SIG-M5 treated with dmso at 0.1 percent for 504 hours (cell line): ENCODE measurements around the gene HSPBP1.
"Not testable (repeated sequence)": the region's sequence is repeated elsewhere in the genome, so short reads cannot be mapped to it uniquely, and the experiment has no call there.

ENCODE experiments used
- DNase-seq: peaks from one replicate; lab custom pipeline; 2025; ENCODE audit not compliant: unreplicated experiment; lab: John Stamatoyannopoulos, UW

The HSPBP1 gene

DNA sequence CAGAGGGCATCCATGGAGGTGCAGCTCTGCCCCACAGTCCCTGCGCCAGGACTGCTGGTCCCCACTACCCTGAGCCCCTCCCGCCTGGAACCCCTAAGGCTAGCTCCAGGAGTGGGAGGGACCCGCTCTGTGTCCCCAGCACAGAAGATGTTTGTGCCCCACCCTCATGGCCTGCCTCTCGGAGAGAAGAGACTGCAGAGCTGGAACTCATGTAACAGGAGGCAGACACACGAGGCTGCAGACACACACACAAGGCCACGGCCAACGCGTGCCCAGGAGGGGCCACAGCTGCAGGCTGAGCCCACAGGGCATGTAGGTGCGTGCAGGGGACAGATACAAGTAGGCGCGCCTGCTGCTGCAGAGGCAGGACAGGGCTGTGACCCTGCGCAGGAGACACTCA lies 40.9 kb downstream of the HSPBP1 start:
- DNase-seq = no peak

DNA sequence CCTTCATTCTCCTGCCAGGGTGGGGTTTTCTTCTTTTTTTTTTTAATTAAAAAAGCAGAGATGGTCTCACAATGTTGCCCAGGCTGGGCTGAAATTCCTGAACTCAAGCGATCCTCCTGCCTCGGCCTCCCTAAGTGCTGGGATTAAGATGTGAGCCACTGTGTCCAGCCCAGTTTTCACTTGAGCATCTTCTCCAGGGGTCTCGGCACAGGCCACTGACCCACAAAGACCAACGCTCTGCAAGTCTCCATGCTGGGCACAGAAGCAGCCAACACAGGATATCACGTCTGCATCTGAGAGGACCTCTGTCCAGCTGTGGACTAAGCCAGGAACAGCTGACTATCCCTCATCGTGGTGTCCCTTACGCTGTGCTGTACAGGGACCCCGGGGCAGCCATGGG lies 41.9 kb downstream of the HSPBP1 start:
- no peak for DNase-seq

DNA sequence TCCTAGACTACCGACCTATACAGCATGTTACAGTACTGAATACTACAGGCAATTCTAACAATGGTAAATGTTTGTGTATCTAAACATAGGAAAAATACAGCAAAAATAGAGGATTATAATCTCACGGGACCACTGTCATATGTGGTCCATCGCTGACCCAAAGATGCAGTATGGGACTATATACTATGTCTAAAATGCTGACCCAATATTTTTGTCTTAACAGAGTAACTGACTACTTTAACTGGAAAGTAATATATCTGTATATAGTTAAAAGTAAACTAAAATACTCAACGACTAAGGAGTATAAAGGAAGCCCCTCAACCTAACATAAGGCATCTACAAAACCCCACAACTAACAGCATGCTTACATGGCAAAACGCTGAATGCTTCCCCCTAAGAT lies 46.9 kb downstream of the HSPBP1 start:
- DNase-seq = no peak

DNA sequence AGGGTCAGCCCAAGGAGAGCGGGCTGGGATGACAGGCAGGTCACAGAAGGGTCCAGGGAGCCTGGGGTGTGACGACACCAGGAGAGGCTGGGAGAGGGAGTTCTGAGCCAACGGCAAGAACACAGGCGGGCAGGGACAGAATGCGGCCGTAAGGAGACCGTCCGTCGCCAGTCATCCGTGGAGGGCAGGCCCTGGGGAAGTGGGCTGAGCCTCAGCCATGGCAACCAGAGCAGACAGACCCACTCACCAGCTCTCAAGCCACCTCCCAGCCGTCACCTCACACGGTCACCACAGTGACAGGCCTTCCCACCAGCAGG lies 47.7 kb downstream of the HSPBP1 start:
- no peak for DNase-seq

GRCh38 chr19:55231391-55232285 lies 48.3 kb downstream of the HSPBP1 start:
- no peak for DNase-seq

DNA sequence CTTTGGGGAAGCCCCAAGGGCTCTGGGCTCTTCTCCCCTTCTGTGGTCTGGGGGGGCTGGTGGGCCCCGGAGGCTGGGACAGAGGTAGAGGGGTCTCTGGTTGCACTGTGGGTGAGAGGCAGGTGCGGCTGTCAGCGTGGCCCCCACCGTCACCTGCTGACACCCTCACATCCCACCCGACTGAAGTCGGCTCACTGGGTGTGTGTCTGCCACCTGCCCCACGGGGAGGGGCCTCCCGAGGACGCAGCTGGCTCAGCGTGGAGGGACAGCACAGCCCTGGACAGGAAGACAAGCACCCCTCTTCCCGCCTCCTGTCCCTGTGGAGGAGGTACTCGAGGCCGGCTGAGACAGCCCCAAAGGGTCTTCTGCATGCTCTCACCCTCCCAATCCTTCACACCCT lies 49.1 kb downstream of the HSPBP1 start:
- no peak for DNase-seq

- DNase-seq = no peak
Measured at GRCh38 chr19:55230329-55230728, 49.6 kb downstream of the HSPBP1 start.

- no peak for DNase-seq
Measured at GRCh38 chr19:55229789-55230182, 50.1 kb downstream of the HSPBP1 start.

GRCh38 chr19:55229145-55229788 lies 50.6 kb downstream of the HSPBP1 start:
- DNase-seq = no peak

DNA sequence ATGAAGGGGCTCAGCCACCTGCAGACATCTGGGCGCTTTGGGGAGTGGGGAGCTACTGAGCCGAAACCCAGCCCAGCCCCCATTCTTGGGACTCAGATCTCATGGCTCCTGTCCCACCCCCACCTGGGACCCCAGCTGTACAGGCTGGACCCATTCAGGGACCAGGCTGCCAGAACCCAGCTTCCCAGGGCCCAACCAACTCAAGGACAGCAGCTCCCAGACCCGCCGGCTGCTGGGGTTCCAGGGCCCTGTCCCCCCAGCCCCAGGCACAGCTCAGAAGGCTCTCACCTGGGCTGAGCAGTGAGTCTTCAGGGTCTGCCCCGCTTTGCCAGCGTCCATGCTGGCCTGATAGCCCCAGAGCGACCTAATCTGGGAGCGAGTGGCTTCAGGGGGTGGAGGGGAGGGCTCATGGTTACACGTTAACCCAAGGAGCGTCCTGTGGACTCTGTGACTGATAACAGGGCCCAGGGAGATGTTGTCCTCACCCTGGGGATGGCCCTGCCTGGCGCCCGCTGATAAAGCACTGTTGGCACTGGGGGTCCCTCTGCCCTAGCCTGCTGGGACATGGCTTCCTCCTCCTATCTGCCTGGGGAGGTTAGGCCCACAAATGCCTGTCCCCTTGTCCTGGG lies 51.4 kb downstream of the HSPBP1 start, which contains the start of gene TMEM86B:
Gene TMEM86B, minus strand, starts transcription at position 361 of the 629 bp plus-strand sequence. Its CDS starts 22 bp downstream, at position 339.
- DNase-seq = no peak

DNA sequence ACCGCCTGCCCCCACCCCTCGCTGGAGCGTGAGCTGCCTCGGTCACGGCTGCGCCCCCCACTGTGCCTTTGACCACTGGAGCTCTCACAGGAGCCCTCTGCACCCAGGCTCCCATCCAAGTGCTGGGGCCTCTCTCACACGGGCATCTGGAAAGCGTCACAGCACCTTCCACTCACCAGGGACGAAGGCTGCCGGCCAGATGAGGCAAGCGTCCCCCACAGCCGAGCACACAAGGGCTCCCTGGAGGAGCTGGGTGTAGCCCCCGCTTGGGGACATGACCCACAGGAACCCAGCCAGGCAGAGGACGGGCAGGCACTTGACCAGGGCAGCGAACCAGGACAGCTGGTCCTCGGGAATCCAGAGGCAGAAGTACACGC lies 51.9 kb downstream of the HSPBP1 start:
- DNase-seq = no peak

DNA sequence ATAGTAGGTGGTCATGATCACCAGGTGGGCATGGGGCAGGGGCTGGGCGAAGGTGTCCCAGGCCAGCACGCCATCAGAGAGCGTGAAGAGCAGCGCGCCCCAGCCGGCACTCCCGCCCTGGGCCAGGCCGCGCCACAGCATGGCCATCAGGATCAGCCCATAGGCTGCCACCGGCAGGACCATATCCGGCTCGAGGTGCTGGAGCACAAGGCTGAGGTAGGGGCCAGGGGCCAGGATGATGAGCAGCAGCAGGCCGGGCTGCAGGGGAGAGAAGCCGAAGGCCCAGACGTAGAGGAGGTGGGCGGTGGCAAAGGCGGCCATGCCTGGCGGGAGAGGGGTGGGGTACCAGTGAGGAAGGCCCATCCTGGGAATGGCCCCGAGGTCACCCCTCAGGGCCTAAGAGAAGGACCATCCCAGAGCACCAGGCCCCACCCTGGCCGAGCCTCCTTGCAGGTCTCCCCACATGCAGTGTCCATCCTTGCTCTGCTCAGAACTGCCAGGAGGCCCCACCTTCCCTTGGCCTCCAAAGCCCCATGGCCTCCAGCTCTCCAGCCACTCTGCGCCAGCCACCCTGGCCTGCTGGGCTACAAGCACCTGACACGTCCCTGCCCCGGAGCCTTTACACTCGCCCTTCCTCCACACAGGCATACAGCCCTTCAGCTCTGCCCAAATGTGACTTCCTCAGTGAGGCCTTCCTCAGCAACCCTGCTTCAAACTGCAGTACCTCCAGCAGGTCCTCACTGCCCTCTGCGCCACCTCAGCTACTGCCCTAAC lies 52.5 kb downstream of the HSPBP1 start:
- DNase-seq = no peak

DNA sequence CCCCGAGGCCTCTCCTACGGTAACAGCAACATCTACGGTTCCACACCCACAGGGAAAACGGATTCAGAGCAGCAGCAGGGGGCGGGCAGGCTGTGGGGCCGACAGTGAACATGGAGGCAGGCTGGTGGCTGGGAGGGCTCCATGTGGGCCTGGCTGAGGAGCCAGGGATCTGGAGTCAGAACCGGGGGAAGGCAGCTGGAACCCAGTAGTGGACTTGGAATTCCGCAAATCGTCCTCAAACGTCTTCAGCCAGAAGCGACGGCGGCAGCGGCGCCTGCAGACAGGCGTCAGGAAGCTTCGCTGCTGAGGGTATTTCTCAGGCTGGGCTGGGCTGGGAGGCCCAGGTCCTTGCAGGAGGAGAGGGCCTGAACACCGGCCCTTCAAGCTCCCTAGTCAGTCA lies 53.1 kb downstream of the HSPBP1 start:
- no peak for DNase-seq

- DNase-seq = no peak
Measured at GRCh38 chr19:55226273-55226672, 53.6 kb downstream of the HSPBP1 start.

- DNase-seq = no peak
Measured at GRCh38 chr19:55225415-55225958, 54.4 kb downstream of the HSPBP1 start.

DNA sequence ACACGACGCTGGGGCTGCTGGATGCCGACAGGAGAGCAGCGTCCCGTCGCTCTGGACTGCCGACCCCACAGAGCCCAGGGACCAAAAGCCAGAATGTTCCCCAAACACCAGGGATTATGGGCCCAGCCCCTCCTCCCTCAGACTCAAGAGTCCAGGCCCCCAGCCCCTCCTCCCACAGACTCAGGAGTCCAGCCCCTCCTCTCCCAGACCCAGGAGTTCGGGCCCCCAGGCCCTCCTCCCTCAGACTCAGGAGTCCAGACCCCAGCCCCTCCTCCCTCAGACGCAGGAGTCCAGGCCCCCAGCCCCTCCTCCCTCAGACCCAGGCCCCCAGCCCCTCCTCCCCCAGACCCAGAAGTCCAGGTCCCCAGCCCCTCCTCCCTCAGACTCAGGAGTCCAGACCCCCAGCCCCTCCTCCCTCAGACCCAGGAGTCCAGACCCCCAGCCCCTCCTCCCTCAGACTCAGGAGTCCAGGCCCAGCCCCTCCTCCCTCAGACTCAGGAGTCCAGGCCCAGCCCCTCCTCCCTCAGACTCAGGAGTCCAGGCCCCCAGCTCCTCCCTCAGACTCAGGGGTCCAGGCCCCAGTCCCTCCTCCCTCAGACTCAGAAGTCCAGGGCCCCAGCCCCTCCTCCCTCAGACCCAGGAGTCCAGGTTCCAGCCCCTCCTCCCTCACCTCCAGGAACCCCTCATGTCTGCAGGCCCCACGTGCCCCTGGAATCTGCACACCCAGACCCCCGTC lies 55.1 kb downstream of the HSPBP1 start:
- DNase-seq = not testable (repeated sequence)

GRCh38 chr19:55224038-55224665 lies 55.8 kb downstream of the HSPBP1 start:
- DNase-seq = no peak

DNA sequence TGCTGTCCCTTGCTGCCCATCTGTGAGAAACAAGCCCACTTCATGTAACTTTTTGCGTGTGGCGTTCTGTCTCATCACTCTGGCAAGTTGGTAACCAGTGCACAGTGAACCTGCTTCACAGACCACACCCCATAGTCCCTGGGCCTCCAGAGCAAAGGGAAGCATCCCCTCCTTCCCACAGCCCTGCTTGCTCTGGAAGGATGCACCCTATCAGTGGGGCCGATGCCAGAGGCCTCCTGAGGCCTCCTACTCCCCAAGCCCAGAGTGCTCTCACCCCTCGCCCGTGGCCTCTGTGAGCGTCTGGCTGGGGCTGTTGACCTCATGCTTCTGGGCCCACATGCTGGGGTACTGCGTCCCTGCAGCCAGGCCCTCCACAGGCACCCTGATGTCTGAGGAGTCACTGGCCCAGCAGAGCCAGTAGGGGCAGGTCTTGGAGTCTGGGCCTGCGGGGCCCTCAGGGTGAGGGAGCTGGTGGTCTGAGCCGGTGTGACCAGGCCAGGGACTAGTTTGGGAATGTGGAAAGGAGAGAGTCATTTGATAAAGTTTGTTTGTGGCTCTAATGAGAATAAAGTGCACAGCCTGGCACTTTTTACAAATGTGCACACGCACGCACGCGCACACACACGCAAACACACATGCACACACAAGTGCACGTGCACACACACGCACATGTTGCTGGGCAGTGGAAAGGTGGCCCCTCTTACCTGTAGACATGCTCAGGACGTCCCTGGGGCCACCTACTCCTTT lies 56.4 kb downstream of the HSPBP1 start:
- DNase-seq = no peak

GRCh38 chr19:55220525-55220924 lies 59.4 kb downstream of the HSPBP1 start:
- no peak for DNase-seq
